HG03565 (cell line): ENCODE data around the gene LIN37.
"Not testable (repeated sequence)": the region's sequence is repeated elsewhere in the genome, so short reads cannot be mapped to it uniquely, and the experiment has no call there.

Experiments used
- ATAC-seq: cut with Tn5 transposase; IDR thresholded peaks from one replicate; pipeline ENCODE4 v1.9.1; 2021; ENCODE audit warnings: mild to moderate bottlenecking, moderate library complexity; ENCODE audit not compliant: unreplicated experiment

LIN37 gene

DNA sequence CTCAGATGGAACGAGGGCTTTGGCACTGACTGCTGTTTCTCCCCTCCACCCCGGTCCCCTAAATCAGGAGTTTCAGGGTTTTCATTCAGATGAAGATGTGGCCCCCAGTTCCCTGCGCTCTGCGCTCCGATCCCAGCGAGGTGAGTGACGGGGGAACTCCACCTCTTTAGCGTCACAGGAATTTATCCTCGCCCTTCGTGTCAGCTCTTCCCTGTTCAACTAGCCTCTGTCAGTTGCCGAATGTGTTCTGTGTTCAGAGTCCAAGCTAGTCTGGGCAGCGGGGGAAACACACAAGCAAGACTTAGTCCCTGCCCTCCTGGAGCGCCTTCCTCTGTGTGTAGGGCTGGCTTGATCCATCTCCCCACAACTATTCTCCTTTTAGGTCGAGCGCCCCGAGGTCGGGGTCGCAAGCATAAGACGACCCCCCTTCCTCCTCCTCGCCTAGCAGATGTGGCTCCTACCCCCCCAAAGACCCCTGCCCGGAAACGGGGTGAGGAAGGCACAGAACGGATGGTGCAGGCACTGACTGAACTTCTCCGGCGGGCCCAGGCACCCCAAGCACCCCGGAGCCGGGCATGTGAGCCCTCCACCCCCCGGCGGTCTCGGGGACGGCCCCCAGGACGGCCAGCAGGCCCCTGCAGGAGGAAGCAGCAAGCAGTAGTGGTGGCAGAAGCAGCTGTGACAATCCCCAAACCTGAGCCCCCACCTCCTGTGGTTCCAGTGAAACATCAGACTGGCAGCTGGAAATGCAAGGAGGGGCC, 28.8 kb upstream of the LIN37 start:
- no peak for ATAC-seq

DNA sequence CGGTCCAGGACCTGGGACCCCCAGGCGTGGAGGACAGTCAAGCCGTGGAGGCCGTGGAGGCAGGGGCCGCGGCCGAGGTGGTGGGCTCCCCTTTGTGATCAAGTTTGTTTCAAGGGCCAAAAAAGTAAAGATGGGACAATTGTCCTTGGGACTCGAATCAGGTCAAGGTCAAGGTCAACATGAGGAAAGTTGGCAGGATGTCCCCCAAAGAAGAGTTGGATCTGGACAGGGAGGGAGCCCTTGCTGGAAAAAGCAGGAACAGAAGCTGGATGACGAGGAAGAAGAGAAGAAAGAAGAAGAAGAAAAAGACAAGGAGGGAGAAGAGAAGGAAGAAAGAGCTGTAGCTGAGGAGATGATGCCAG, 28.2 kb upstream of the LIN37 start:
- ATAC-seq: no peak

DNA sequence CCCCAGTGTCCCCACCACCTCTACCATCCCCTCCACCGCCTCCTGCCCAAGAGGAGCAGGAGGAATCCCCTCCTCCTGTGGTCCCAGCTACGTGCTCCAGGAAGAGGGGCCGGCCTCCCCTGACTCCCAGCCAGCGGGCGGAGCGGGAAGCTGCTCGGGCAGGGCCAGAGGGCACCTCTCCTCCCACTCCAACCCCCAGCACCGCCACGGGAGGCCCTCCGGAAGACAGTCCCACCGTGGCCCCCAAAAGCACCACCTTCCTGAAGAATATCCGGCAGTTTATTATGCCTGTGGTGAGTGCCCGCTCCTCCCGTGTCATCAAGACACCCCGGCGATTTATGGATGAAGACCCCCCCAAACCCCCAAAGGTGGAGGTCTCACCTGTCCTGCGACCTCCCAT, 27.7 kb upstream of the LIN37 start:
- no peak for ATAC-seq

DNA sequence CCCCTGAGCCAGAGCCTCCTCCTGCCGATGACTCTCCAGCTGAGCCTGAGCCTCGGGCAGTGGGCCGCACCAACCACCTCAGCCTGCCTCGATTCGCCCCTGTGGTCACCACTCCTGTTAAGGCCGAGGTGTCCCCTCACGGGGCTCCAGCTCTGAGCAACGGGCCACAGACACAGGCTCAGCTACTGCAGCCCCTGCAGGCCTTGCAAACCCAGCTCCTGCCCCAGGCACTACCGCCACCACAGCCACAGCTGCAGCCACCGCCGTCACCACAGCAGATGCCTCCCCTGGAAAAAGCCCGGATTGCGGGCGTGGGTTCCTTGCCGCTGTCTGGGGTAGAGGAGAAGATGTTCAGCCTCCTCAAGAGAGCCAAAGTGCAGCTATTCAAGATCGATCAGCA, 27.0 kb upstream of the LIN37 start:
- no peak for ATAC-seq

DNA sequence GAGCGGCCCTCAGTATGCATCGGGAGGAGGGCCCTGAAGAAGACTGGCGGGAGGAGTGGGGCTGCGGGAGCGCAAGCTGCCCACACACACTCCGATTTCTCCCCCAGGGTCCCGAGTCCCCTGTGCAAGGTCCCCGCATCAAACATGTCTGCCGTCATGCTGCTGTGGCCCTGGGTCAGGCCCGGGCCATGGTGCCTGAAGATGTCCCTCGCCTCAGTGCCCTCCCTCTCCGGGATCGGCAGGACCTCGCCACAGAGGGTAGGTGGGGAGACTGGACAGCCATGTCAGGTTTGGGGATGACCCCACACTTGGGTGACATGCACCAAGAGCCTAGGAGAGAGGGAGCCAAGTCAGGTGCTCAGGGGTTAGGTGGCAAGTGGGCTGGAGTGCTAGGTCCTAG, 25.9 kb upstream of the LIN37 start:
- no peak for ATAC-seq

DNA sequence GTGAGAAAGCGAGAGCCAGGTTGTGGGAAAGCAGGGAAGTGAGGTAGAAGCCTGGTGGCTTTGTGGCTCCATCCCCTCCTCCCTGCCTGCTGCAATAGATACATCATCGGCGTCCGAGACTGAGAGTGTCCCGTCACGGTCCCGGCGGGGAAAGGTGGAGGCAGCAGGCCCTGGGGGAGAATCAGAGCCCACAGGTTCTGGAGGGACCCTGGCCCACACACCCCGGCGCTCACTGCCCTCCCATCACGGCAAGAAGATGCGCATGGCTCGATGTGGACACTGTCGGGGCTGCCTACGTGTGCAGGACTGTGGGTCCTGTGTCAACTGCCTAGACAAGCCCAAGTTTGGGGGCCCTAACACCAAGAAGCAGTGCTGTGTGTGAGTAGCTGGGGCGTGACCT, 25.5 kb upstream of the LIN37 start:
- ATAC-seq: no peak

DNA sequence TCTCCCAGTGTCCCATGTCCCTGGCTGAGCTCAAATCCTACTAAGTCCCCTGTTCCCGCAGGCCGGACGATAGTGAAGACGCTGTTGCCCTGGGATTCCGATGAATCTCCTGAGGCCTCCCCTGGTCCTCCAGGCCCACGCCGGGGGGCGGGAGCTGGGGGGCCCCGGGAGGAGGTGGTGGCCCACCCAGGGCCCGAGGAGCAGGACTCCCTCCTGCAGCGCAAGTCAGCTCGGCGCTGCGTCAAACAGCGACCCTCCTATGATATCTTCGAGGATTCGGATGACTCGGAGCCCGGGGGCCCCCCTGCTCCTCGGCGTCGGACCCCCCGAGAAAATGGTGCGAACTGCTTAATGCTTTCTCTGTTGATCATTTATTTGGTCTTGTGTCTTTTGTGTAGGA, 24.7 kb upstream of the LIN37 start:
- no peak for ATAC-seq

DNA sequence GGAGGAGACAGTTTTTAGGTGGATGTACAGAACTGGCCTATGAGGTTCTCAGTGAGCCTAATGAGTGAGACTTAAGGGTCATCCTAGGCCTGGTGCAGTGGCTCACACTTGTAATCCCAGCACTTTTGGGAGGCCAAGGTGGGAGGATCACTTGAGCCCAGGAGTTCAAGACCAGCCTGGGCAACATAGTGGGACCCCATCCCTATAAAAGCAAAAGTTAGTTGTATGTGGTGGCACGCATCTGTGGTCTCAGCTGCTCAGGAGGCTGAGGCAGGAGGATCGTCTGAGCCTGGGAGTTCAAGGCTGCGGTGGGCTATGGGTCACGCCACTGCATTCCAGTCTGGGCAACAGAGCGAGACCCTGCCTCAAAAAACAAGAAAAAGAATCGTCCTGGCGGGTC, 24.2 kb upstream of the LIN37 start:
- not testable (repeated sequence) for ATAC-seq

DNA sequence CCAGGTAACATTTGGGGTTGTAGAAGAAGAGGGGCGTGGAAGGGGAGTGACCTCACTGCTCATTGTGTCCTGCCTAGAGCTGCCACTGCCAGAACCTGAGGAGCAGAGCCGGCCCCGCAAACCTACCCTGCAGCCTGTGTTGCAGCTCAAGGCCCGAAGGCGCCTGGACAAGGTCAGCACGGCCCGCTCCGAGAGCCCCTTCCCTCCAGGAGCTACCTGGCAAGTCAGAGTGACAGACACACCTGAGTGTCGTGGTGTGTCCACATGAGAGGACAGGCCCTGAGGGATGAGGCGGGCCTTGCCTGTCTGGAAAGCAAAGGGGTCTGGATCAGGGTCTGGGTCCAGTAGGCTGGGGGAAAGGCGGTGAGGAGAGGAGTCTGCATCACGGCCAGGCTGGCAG, 23.8 kb upstream of the LIN37 start:
- ATAC-seq: no peak

DNA sequence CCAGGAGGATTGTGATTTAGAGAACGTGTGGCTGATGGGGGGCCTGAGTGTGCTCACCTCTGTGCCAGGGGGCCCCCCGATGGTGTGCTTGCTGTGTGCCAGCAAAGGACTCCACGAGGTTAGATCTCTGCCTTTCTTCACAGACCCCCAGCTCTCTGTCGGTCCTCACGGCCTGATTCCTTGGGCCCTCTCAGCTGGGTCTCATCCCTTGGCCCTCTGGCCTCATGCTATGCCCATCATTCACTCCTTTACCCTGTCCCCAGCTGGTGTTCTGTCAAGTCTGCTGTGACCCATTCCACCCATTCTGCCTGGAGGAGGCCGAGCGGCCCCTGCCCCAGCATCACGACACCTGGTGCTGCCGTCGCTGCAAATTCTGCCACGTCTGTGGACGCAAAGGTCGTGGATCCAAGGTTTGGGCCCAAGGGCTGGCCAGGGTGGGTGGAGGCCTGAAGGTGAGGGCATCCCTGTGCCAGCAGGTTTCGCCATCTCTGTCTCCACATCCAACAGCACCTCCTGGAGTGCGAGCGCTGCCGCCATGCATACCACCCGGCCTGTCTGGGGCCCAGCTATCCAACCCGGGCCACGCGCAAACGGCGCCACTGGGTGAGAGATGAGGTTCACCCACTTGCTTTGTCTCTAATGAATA, 23.0 kb upstream of the LIN37 start:
- no peak for ATAC-seq

DNA sequence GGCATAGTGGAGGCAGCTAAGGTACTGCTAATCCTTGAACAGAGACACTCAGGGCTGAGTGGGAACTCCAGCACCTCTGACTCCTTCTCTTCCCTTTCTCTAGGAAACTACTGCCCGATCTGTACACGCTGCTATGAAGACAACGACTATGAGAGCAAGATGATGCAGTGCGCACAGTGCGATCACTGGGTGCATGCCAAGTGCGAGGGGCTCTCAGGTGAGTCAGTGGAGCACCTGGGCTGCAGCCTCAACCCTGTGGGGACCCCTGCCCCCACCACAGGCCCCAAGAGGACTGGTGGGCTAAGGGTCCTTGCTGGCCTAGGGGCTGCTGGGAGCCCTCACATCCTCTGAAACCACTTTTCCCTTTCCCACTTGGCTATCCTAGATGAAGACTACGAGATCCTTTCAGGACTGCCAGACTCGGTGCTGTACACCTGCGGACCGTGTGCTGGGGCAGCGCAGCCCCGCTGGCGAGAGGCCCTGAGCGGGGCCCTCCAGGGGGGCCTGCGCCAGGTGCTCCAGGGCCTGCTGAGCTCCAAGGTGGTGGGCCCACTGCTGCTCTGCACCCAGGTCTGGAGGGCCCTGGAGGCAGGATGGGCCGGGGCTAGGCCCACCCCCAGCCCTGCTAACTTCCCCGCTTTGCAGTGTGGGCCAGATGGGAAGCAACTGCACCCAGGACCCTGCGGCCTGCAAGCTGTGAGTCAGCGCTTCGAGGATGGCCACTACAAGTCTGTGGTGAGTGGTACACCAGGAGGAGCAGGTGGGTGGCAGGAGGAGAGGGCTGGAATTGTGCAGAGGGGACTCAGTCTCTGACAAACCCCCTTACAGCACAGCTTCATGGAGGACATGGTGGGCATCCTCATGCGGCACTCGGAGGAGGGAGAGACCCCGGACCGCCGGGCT, 21.1 kb upstream of the LIN37 start:
- no peak for ATAC-seq

DNA sequence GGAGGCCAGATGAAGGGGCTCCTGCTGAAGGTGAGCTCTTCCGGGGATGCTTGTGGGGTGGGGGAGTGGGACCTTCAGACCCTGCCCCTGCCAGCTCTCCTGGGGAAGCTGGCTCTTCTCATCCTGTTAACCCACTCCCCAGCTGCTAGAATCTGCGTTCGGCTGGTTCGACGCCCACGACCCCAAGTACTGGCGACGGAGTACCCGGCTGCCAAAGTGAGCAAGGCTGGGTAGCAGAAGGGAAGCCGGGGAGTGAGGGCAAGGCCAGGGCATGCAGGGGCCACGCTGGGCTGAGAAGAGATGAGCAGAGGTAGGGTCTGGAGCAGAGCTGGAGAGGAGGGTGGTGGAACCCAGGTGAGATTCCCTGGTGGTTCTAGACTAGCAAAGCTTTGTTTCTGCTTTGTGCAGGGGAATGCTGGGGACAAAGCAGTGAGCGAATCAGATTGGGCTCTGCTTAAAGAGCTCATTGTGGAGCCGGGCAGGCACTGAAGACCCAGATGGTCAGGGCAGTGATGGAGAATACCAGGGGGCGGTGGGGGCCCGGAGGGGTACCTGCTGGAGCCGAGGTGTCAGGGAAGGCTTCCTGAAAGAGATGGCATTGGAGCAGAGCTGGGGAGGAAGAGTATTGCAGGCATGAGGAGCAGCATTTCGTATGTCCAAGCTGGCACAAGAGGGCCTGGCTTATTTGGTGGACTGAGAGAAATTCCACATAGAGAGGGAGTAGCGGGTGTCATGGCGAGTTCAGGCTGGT, 20.2 kb upstream of the LIN37 start:
- ATAC-seq: no peak

DNA sequence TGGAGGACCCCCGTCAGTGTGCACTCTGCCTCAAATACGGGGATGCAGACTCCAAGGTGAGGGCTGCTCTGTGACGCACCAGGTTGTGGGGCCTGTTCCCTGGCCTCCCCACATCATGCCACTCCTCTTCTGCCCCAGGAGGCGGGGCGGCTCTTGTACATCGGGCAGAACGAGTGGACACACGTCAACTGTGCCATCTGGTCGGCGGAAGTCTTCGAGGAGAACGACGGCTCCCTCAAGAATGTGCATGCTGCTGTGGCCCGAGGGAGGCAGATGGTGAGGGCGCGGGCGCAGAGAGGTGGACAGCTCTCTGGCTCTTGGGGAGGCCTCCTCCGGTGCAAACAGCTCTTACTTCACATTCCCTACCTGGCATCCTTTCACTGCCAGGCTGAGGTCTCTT, 19.4 kb upstream of the LIN37 start:
- ATAC-seq: no peak

DNA sequence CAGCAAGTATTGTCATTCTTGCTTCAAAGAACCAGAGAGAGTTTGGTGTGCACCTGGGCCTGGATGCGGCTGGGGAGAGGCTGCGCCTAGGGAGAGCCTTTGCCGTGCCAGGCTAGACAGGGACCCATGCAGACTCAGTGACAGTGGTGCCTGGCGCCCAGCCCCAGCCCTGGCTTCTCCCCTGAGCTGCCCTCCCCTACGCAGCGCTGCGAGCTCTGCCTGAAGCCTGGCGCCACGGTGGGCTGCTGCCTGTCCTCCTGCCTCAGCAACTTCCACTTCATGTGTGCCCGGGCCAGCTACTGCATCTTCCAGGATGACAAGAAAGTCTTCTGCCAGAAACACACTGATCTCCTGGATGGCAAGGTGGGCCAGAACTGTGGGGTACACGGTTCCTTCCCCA, 18.6 kb upstream of the LIN37 start:
- ATAC-seq: no peak

DNA sequence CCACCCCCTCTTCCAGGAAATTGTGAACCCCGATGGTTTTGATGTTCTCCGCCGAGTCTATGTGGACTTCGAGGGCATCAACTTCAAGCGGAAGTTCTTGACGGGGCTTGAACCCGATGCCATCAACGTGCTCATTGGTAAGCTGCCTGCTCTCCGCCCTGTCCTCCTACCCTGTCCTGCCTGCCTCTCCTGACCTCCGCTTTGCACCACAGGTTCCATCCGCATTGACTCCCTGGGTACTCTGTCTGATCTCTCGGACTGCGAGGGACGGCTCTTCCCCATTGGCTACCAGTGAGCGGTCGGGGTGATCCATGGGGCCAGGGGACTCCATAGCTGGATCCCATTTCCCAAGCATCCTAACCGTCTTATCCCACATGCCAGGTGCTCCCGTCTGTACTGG, 18.1 kb upstream of the LIN37 start:
- no peak for ATAC-seq

DNA sequence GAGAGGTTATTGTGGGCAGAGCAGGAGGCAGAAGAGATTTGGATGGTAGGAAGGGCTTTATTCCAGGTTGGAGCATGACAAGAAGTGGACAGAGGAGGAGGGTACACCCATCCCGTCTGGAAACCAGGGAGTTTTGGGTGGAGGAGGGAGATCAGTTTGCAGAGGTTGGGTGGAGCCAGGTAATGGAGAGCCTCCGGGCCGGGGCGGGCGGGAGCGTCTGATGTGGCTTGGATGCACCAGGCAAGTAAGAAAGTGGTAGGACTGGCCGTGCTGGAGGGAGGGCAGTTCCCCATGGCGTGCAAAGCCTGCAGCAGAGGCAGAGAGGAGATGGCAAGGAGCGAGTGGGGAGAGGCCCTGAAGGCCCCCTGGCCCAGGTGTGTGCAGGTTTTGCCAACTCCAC, 17.0 kb upstream of the LIN37 start:
- no peak for ATAC-seq

DNA sequence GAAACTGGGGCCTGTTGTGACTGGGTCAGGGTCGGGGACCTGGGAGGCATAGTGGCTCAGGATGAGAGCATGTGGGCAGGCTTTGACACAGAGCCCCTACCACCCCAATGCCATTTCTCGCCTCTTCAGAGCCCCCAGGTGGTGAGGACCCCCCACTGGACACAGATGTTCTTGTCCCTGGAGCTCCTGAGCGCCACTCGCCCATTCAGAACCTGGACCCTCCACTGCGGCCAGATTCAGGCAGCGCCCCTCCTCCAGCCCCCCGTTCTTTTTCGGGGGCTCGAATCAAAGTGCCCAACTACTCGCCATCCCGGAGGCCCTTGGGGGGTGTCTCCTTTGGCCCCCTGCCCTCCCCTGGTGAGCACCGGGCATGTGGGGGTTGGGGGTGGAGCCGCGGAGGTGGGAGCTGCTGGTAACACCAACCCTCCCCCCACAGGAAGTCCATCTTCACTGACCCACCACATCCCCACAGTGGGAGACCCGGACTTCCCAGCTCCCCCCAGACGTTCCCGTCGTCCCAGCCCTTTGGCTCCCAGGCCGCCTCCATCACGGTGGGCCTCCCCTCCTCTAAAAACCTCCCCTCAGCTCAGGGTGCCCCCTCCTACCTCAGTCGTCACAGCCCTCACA, 16.5 kb upstream of the LIN37 start:
- ATAC-seq: no peak

DNA sequence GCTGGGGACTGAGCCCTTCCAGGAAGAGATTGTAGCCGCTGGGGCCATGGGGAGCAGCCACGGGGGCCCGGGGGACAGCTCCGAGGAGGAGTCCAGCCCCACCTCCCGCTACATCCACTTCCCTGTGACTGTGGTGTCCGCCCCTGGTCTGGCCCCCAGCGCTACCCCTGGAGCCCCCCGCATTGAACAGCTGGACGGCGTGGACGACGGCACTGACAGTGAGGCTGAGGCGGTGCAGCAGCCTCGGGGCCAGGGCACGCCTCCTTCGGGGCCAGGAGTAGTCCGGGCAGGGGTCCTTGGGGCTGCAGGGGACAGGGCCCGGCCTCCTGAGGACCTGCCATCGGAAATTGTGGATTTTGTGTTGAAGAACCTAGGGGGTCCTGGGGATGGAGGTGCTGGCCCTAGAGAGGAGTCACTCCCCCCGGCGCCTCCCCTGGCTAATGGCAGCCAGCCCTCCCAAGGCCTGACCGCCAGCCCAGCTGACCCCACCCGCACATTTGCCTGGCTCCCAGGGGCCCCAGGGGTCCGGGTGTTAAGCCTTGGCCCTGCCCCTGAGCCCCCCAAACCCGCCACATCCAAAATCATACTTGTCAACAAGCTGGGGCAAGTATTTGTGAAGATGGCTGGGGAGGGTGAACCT, 15.7 kb upstream of the LIN37 start:
- ATAC-seq: no peak

DNA sequence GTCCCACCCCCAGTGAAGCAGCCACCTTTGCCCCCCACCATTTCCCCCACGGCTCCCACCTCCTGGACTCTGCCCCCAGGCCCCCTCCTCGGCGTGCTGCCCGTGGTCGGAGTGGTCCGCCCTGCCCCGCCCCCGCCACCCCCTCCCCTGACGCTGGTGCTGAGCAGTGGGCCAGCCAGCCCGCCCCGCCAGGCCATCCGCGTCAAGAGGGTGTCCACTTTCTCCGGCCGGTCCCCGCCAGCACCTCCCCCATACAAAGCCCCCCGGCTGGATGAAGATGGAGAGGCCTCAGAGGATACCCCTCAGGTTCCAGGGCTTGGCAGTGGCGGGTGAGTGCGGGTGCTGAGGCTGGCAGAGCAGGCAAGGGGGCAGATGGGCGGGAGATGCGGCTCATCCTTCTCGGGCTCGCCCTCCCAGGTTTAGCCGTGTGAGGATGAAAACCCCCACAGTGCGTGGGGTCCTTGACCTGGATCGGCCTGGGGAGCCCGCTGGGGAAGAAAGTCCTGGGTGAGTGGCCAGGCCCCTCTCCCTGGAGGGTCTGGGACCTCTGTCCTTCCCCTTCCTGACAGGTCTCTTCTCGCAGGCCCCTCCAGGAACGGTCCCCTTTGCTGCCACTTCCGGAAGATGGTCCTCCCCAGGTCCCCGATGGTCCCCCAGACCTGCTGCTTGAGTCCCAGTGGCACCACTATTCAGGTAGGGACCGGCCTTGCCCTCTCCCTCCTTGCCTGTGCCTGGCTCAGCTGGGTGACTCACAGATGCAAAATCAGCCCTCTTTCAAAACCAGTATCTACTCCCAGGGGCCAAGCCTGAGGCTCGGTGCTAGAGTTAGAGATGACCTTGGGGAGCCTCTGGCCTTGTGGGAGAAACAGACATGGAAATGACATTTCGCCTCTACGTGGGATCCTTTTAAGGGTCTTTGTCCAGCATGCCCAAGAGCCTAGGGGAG, 14.9 kb upstream of the LIN37 start:
- no peak for ATAC-seq
